GM12892 (cell line): ENCODE results near the gene IRF9.
"Not testable (repeated sequence)": the region's sequence is repeated elsewhere in the genome, so short reads cannot be mapped to it uniquely, and the experiment has no call there.

Experiments
- DNase-seq: peaks from one replicate; pipeline ENCODE4 v3.0.0; 2011; ENCODE audit not compliant: insufficient read length
- FAIRE-seq: peaks from 2 replicates; lab custom pipeline; 2011; peaks lifted over from hg19 to GRCh38; lab: Jason Lieb, UNC
- POLR2A ChIP-seq: IDR thresholded peaks from 2 replicates; pipeline ENCODE4 v1.6.1; 2011; ENCODE audit warnings: low read depth, low read length, control low read depth
- POLR2AphosphoS5 ChIP-seq: IDR thresholded peaks from 2 replicates; pipeline ENCODE4 v1.6.1; 2011; ENCODE audit warnings: low read depth, low read length, control low read depth
- TAF1 ChIP-seq: IDR thresholded peaks from 2 replicates; pipeline ENCODE4 v1.6.1; 2011; ENCODE audit warnings: low read depth, mild to moderate bottlenecking, control low read depth, low read length, borderline replicate concordance

Gene IRF9

GRCh38 chr14:24190416-24190815 is 29.4 kb downstream of the IRF9 start:
- no peak for DNase-seq
- FAIRE-seq = no peak
- TF ChIP-seq POLR2AphosphoS5 (no peak), POLR2A (no peak), TAF1 (no peak)

- FAIRE-seq (no peak), DNase-seq (no peak)
- TF ChIP-seq POLR2AphosphoS5 (no peak), POLR2A (no peak), TAF1 (no peak)
These were observed 31.9 kb downstream of the IRF9 start for GRCh38 chr14:24192933-24193332.

GRCh38 chr14:24194186-24194872 is 33.3 kb downstream of the IRF9 start:
- FAIRE-seq (no peak), DNase-seq (no peak)
- TF ChIP-seq TAF1 (no peak), POLR2A (no peak), POLR2AphosphoS5 (no peak)

- DNase-seq = no peak
- FAIRE-seq = no peak
- no peak for TF ChIP-seq POLR2A
- TF ChIP-seq POLR2AphosphoS5 = no peak
- no peak for TF ChIP-seq TAF1
These were observed 33.8 kb downstream of the IRF9 start for GRCh38 chr14:24194873-24195185.

GRCh38 chr14:24195186-24196070 is 34.4 kb downstream of the IRF9 start, which contains the start of gene TM9SF1:
TM9SF1 (minus strand) TSS chr14:24195441; CDS start chr14:24195019, 422 bp downstream.
- DNase-seq (peak; percentile 94), FAIRE-seq (peak; percentile 92)
- TF ChIP-seq POLR2A (peak; percentile 72), TAF1 (peak; percentile 14; the same call in 1 of the 2 replicates), POLR2AphosphoS5 (peak; percentile 57; the same call in 1 of the 2 replicates)

GRCh38 chr14:24196071-24197055 is 35.3 kb downstream of the IRF9 start:
- TF ChIP-seq POLR2A = no peak
- no peak; the same call in 1 of the 2 replicates for TF ChIP-seq POLR2AphosphoS5
- TF ChIP-seq TAF1 = no peak
- DNase-seq (no peak), FAIRE-seq (peak; percentile 53)

GRCh38 chr14:24197056-24197450 is 36.0 kb downstream of the IRF9 start:
- DNase-seq (no peak), FAIRE-seq (no peak)
- TF ChIP-seq POLR2AphosphoS5 (no peak), POLR2A (no peak), TAF1 (no peak)

GRCh38 chr14:24198814-24199524 is 37.9 kb downstream of the IRF9 start:
- FAIRE-seq (no peak), DNase-seq (no peak)
- no peak for TF ChIP-seq POLR2A
- TF ChIP-seq POLR2AphosphoS5 = no peak
- no peak for TF ChIP-seq TAF1

GRCh38 chr14:24202538-24202937 is 41.5 kb downstream of the IRF9 start:
- not testable (repeated sequence) for FAIRE-seq

GRCh38 chr14:24203249-24203886 is 42.3 kb downstream of the IRF9 start:
- FAIRE-seq = not testable (repeated sequence)

More at GRCh38 chr14:24202538-24202937, 41.5 kb downstream of the IRF9 start:
- not testable (repeated sequence) for DNase-seq

More at GRCh38 chr14:24203249-24203886, 42.3 kb downstream of the IRF9 start:
- DNase-seq = not testable (repeated sequence)
